ENCODE data around the gene CHST15. TPM values are rescaled to one million over a fixed set of nuclear protein-coding genes. Genes with fewer than 3 reads are reported as not detected.

The CHST15 gene
- total and polyA plus RNA-seq, 8 donors, result 4.8 to 17.3 (median 12.4) TPM

DNA sequence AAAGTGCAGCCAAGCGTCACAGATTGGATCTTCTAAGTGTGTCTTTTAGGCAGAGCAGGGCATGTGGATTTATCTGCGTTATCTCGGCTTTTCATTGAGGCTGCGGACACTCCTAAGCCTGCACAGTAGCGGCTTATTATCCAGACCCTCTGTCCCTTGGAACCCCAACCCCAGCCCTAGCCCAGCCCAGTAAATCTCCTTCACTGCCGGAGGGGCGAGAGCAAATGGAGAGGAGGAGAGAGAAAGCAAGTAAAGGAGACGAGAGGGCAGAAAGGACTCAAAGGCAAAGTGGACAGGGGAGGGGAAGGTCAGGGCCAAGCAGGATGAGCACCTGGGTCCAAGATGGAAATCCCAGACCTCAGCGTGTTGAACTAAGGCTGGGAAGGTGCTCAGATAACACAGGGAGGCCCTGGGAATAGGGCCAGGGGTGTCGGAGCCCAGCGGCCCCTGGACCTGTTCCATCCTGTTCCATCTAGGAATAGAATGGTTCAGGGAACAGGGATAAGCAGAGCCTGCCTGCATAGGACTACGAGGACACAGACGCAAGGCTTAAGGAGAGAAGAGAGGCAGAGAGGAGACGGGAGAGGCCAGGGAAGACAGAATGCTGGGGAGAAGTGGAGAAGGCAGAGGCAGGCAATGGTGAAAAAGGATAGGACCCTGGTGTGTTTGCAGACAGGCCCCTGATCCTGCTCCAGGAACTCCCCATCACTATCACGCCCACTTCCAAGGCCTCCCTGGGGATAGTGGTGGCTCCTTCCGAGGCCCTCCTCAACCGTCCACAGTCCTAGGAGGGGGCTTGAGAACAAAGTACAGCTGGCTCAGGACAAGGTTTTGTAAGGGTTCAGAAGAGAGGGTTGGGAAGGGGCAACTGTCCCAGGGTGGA, 99.6 kb downstream of the CHST15 start:
- Histone ChIP-seq H3K4me1 (peaks cover 0 to 13% (median 0%) of the 10 kb centered on the region in 3 donors), H3K27ac (no peak overlapping the region), H3K9me3 (no peaks in the 10 kb centered on the region), H3K36me3 (no peaks in the 10 kb centered on the region), H3K27me3 (peaks cover 0 to 26% (median 3%) of the 10 kb centered on the region in 4 donors), H3K4me3 (peak overlapping the region in 1 of 4 donors; percentile 23)
- DNase-seq (peak in 1 of 6 donors; percentile 36), FAIRE-seq (no peak), ATAC-seq (no peak)
- intact Hi-C loops (cut with DNase I), result no loop called here
- 50 to 58% methylated on average over 17 of the region's 17 CpGs for WGBS, 2 donors
- TF ChIP-seq, protein P1, sequence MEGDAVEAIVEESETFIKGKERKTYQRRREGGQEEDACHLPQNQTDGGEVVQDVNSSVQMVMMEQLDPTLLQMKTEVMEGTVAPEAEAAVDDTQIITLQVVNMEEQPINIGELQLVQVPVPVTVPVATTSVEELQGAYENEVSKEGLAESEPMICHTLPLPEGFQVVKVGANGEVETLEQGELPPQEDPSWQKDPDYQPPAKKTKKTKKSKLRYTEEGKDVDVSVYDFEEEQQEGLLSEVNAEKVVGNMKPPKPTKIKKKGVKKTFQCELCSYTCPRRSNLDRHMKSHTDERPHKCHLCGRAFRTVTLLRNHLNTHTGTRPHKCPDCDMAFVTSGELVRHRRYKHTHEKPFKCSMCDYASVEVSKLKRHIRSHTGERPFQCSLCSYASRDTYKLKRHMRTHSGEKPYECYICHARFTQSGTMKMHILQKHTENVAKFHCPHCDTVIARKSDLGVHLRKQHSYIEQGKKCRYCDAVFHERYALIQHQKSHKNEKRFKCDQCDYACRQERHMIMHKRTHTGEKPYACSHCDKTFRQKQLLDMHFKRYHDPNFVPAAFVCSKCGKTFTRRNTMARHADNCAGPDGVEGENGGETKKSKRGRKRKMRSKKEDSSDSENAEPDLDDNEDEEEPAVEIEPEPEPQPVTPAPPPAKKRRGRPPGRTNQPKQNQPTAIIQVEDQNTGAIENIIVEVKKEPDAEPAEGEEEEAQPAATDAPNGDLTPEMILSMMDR (IDR thresholded peaks at IDR 0.05), result no peak

DNA sequence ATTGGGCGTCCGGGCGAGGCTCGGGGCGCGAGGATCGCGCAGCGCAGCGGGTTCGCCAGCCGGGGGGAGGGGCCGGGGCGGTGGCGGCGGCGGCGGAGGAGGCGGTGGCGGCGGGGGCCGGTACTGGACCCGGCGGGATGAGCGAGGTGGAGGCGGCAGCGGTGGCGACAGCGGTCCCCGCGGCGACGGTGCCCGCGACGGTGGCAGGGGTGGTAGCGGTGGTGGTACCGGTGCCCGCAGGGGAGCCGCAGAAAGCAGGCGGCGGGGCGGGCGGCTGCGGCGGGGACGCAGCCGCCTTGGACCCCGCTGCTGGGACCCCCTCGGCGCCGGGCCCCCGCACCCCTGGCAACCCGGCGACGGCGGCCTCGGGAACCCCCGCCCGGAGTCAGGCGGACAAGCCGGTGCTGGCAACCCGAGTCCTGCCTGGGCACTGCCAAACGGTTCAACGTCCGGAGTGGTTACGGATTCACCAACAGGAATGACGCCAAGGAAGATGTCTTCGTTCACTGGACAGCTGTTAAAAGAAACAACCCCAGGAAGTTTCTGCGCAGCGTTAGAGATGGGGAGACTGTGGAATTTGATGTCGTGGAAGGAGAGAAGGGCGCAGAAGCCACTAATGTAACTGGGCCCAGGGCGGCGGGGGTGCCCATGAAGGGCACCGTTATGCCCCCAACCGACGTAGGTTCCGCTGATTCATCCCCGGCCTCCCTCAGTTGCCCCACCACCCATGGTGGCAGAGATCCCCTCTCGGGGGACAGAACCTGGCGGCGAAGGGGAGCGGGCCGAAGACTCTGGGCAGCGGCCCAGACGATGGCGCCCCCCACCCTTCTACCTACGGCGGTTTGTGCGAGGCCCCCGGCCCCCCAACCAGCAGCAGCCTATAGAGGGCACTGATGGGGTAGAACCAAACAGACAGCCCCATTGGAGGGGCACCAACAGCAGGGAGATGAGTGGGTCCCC, 101.5 kb downstream of the CHST15 start:
- ATAC-seq (no peak), DNase-seq (peak in 2 of 6 donors; percentile 8 to 54), FAIRE-seq (no peak)
- intact Hi-C loops (cut with DNase I), result no loop called here
- Histone ChIP-seq H3K27ac (no peak overlapping the region), H3K4me3 (no peak overlapping the region), H3K36me3 (no peaks in the 10 kb centered on the region), H3K4me1 (peaks cover 0 to 13% (median 0%) of the 10 kb centered on the region in 3 donors), H3K27me3 (peaks cover 0 to 26% (median 3%) of the 10 kb centered on the region in 4 donors), H3K9me3 (no peaks in the 10 kb centered on the region)
- TF ChIP-seq, protein P1 (IDR thresholded peaks at IDR 0.05), result no peak
- WGBS, 2 donors, result 15 to 18% methylated on average over 67 to 92 of the region's 92 CpGs

DNA sequence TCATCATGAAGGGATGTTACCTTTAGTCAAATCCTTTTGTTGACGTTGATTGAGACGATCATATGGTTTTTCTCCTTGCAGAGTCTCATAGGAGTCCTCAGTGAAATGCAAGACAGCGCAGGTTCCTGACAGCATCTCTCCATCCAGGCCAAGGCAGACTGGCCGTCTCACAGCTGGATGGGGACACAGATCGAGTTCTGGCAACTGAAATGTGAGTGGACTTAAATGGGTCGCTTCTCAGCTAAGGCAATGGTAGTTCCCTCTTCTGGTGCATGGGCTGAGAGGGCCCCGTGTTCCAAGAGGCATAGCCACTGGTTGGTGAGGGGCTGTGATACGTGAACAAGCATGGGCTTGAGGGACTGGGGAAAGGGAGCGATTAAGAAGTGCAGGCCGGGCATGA, 102.5 kb downstream of the CHST15 start:
- DNase-seq (no peak), FAIRE-seq (no peak), ATAC-seq (no peak)
- 63 to 75% methylated on average over 10 of the region's 10 CpGs for WGBS, 2 donors
- Histone ChIP-seq H3K9me3 (no peaks in the 10 kb centered on the region), H3K27me3 (peaks cover 0 to 26% (median 3%) of the 10 kb centered on the region in 4 donors), H3K4me1 (peaks cover 0 to 13% (median 0%) of the 10 kb centered on the region in 3 donors), H3K4me3 (no peak overlapping the region), H3K36me3 (no peaks in the 10 kb centered on the region), H3K27ac (no peak overlapping the region)
- TF ChIP-seq, protein P1 (IDR thresholded peaks at IDR 0.05), result no peak
- intact Hi-C loops (cut with DNase I), result no loop called here

DNA sequence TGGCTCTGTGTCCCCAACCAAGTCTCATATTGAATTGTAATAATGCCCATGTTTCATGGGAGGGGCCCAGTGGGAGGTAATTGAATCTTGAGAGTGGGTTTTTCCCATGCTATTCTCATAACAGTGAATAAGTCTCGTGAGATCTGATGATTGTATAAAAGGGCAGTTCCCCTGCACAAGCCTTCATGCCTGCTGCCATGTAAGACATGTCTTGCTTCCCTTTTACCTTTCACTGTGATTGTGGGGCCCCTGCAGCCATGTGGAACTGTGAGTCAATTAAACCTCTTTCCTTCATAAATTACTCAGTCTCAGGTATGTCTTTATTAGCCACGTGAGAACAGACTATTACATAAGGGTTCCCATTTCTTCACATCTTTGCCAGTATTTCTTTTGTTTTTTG, 104.7 kb downstream of the CHST15 start:
- Histone ChIP-seq H3K27ac (no peak overlapping the region), H3K36me3 (no peaks in the 10 kb centered on the region), H3K27me3 (peaks cover 0 to 26% (median 3%) of the 10 kb centered on the region in 4 donors), H3K4me1 (no peaks in the 10 kb centered on the region), H3K4me3 (no peak overlapping the region), H3K9me3 (no peaks in the 10 kb centered on the region)
- no peak for DNase-seq
- no peak for FAIRE-seq
- WGBS, 2 donors, result 60 to 72% methylated on average over 2 of the region's 2 CpGs
- intact Hi-C loops (cut with DNase I), result no loop called here
- TF ChIP-seq, protein P1 (IDR thresholded peaks at IDR 0.05), result no peak
- ATAC-seq, result no peak
